Measurements from ENCODE around the gene VCP. TPM values are rescaled to one million over a fixed set of nuclear protein-coding genes. Genes with fewer than 3 reads are reported as not detected.

Gene VCP
- total RNA-seq, 2 experiments from 2014 or later = 215 to 224 TPM

DNA sequence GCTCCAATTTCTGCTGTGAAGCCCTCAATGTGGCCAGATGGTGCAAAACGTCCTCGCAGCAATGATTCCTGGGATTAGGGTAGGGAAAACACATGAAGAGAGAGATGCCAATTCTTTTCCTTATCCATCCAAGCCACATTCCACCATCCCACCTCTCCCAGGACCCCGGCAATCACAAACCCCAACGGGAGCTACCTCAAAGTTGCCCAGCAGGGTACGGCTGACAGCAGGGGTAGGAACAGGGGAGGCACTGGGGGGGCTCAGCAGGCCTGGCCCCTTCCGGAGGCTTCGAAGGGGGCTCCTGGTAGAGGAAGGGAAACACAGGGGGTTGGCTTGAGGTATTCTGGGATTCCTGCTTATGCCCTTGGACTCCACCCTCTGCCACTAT is 33.9 kb upstream of the VCP start:
- Mint-ChIP-seq H3K4me1 (ENCODE audit: low read depth) (peaks cover 23% of the 10 kb centered on the region), H3K36me3 (ENCODE audit: low read depth) (peaks cover 14% of the 10 kb centered on the region), H3K27me3 (no peaks in the 10 kb centered on the region), H3K27ac (no peak overlapping the region), H3K4me3 (no peak overlapping the region), H3K9me3 (no peaks in the 10 kb centered on the region)
- ATAC-seq = no peak
- no peak for TF ChIP-seq CTCF (IDR thresholded peaks at IDR 0.05)
- ChIA-PET CTCF (interaction anchor here (1.2 to 1.4 kb wide), 2 partner anchors 10 to 11 kb away, joined by 3 read pairs; partner anchors contain the start of gene ATOSB), POLR2A (interaction anchor here (1.1 kb wide), 1 partner anchor 26 kb away, joined by 3 read pairs; the partner anchor contains the start of gene FANCG)
- intact Hi-C loops (cut with micrococcal nuclease) = no loop called here
- no peak for DNase-seq

- ChIA-PET POLR2A (interaction anchor here (1.1 to 1.8 kb wide), 2 partner anchors 26 to 34 kb away, joined by 3 to 5 read pairs; partner anchors contain the start of gene FANCG), CTCF (interaction anchor here (1.1 to 1.4 kb wide), 3 partner anchors 9 to 12 kb away, joined by 3 read pairs; partner anchors contain the start of genes ATOSB and PIGO)
- Mint-ChIP-seq H3K4me3 (no peak overlapping the region), H3K4me1 (ENCODE audit: low read depth) (peaks cover 22% of the 10 kb centered on the region), H3K9me3 (no peaks in the 10 kb centered on the region), H3K27me3 (no peaks in the 10 kb centered on the region), H3K27ac (no peak overlapping the region), H3K36me3 (ENCODE audit: low read depth) (peaks cover 19% of the 10 kb centered on the region)
- TF ChIP-seq CTCF (IDR thresholded peaks at IDR 0.05) = no peak
- intact Hi-C loops (cut with micrococcal nuclease) = no loop called here
- DNase-seq (no peak), ATAC-seq (no peak)
These were observed 33.3 kb upstream of the VCP start for GRCh38 chr9:35105571-35106342.

DNA sequence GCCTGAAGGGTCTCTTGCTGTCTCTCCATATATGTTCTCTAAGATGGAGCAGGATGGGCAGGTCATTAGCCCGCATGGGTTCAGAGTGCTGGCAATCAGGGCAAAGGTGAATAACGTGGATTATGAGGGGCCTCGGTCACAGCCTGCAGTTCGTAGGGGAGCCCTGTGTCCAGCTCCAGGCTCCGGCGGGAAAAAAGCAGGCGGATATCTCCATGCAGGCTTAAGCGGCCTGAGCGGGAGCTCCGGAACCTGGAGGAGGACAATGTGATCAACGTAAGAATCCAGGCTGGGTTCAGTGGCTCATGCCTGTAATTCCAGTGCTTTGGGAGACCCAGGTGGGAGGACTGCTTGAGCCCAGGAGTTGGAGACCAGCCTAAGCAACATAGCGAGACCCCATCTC is 32.7 kb upstream of the VCP start:
- Mint-ChIP-seq H3K4me3 (no peak overlapping the region), H3K27ac (no peak overlapping the region), H3K36me3 (ENCODE audit: low read depth) (peaks cover 24% of the 10 kb centered on the region), H3K4me1 (ENCODE audit: low read depth) (peaks cover 19% of the 10 kb centered on the region), H3K27me3 (no peaks in the 10 kb centered on the region), H3K9me3 (no peaks in the 10 kb centered on the region)
- DNase-seq (no peak), ATAC-seq (no peak)
- CTCF ChIA-PET = interaction anchor here (1.1 to 2.4 kb wide), 3 partner anchors 8 to 26 kb away, joined by 3 to 14 read pairs (median 4); partner anchors contain the start of genes FANCG and PIGO
- intact Hi-C loops (cut with micrococcal nuclease) = no loop called here
- POLR2A ChIA-PET = interaction anchor here (0.6 to 3.9 kb wide), 3 partner anchors 9 to 33 kb away, joined by 4 to 40 read pairs (median 5); partner anchors contain the start of gene FANCG
- no peak for TF ChIP-seq CTCF (IDR thresholded peaks at IDR 0.05)

DNA sequence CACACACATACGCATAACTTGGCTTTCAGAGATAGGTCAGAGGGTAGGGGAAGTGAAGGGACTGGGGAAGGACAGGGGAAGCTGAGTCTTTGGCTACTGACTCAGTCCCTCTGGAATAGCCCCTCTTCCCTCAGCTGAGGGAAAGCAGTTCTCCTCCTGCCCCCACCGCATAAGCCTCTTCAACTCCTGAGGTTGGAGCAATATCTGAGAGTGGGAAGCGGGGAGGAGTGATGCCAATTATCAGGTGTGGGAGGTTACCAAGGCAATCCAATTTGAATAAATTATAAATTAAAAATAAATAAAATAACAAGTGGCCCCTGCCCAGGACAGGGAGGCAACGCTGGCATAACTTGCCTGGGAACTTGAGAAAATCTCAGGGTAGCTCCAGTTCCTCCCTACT is 32.2 kb upstream of the VCP start:
- CTCF ChIA-PET = interaction anchor here (1.2 to 2.4 kb wide), 2 partner anchors 10 to 25 kb away, joined by 4 to 14 read pairs; partner anchors contain the start of gene FANCG
- DNase-seq = no peak
- H3K4me3 Mint-ChIP-seq = no peak overlapping the region
- TF ChIP-seq CTCF (IDR thresholded peaks at IDR 0.05) = no peak
- H3K27me3 Mint-ChIP-seq = no peaks in the 10 kb centered on the region
- ATAC-seq = no peak
- peaks cover 29% of the 10 kb centered on the region for H3K36me3 Mint-ChIP-seq (ENCODE audit: low read depth)
- POLR2A ChIA-PET = interaction anchor here (0.6 to 3.9 kb wide), 3 partner anchors 9 to 33 kb away, joined by 4 to 40 read pairs (median 5); partner anchors contain the start of gene FANCG
- peaks cover 20% of the 10 kb centered on the region for H3K4me1 Mint-ChIP-seq (ENCODE audit: low read depth)
- no peak overlapping the region for H3K27ac Mint-ChIP-seq
- intact Hi-C loops (cut with micrococcal nuclease) = no loop called here
- no peaks in the 10 kb centered on the region for H3K9me3 Mint-ChIP-seq

Measured in activated CD8-positive, alpha-beta T cell treated with anti-CD3 and anti-CD28 coated beads for 36 hours (primary cell).